Activated CD4-positive, alpha-beta T cell treated with anti-CD3 and anti-CD28 coated beads, Interleukin-2, amount 50 U/mL, for 24 hours (primary cell): Measurements from ENCODE around the gene ZNF362.

Experiments used
- DNase-seq, 2 donors: peaks; one replicate each; pipeline ENCODE4 v3.0.0-alpha.2; 2020; ENCODE audit warnings: low read depth in 1 of 2, low spot score in 1 of 2

Gene ZNF362

DNA sequence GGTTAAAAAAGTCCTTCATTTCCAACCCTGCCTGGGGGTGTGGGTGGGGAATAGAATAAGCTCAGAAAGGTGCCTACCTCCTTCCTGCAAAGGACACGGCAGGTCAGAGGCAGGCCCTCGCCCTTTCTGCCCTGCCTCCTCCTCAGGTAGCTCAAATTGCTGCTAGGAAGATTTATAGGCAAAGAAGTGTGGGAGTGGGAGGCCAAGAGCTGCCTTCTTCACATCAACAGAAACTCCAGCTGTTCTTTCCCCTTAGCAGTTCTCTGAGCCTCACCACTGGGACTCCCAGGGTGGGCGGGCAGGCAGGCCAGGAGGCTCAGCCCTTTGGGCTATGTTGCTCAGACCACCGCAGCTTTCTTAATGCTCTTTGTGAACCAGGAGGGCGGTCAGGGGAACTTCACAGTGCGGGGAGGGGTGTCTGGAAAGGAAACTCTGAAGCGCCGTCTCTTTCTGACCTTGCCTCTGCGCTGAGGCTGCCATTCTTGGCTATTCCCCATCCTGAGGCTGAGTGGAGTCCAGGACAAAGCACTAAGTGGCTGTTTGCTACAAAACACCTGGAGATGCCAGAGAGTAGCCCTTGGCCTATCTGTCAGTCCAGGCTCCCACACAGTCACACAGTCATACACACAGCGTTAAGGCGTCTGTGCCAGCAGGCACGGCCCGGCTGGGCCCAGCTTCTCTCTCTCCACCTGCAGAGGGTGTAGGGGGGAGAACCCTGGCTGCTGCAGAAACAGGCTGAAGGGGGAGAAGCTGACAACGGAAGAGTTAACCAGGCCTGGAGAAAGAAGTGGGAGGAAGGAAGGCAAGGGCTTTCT lies 67.6 kb downstream of the ZNF362 start:
- DNase-seq = no peak

DNA sequence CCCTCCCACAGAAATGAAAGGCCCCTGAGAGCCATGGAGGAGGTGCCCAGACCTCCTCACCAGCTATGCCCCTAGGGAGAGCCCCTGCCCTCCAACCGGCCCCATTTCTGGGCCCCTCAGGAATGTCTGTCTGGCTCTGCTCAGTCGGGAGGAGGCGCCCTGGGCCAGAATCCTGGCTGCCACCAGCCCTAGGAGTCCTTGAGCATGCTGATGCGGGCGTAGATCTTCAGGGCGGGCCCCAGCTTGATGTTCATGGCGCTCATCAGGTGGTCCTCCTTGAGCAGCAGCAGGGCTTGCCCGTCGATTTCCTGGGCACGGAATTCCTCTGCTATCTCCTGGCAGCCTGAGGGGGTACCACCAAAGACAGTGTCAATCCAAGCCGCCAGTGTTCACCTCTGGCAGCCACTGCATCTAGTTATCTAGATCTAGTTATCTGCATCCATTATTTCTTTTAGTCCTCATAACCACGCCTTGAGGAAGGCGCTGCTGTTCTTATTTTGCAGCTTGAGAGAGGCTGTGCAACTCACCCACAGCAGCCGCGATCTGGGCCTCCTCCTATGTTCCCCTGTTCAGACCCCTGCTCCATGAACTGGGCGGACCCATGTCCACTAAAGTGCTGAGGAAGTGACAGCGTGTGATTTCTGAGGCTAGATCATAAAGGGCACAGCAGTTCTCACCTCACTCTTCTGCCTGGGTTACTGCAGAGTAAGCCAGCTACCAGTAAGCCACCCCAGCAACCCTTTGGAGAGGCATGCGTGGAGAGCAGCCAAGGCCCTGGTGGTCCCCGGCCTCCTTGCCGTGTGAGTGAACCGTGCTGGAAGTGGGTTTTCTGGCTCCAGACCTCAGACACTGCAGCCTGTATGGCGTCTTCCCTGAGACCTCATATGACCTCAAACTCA lies 68.6 kb downstream of the ZNF362 start:
- DNase-seq = no peak

DNA sequence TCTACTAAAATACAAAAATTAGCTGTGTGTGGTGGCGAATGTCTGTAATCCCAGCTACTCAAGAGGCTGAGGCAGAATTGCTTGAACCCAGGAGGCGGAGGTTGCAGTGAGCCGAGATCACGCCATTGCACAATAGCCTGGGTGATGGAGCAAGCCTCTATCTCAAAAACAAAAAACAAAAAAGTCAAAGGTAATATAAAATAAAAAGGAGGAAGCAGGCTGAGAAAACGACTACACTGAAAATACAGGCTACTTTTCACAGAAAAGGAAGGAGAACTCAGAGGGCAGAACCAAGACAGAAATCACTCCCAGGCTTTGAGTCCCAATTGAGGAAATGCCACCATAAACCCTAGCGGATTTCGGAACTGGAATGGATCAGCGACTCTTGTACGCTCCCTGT lies 70.5 kb downstream of the ZNF362 start:
- DNase-seq = no peak

DNA sequence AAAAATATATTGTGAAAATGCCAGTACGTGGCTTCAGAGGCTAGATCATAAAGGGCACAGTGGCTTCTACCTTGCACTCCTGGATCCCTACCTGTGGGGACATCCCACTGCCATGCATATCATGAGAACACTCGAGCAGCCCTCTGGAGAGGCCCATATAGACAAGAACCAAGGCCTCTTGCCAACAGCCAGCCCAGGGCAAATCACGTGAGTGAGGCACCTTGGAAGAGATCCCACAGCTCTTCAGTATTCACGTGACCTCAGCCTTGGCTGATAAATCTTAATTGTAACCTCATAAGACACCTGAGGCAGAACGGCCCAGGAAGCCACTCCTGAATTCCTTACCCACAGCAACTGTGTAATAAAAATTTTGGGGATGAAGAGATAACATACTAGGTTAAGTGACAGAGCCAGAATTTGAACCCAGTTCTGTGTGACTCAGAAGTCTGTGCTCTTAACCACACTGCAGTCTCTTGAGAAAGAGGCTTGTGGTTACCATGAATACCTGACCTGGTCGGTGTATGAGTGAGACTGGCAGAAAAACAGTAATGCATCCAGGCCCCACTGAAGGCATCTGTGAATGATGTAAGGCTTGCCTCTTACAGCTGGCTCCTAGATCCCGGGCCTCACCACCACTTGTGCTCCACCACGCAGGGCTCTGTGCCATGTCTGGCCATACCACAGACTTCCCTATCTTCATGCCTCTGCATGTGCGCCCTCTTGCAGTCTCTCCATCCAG lies 71.5 kb downstream of the ZNF362 start:
- no peak for DNase-seq

DNA sequence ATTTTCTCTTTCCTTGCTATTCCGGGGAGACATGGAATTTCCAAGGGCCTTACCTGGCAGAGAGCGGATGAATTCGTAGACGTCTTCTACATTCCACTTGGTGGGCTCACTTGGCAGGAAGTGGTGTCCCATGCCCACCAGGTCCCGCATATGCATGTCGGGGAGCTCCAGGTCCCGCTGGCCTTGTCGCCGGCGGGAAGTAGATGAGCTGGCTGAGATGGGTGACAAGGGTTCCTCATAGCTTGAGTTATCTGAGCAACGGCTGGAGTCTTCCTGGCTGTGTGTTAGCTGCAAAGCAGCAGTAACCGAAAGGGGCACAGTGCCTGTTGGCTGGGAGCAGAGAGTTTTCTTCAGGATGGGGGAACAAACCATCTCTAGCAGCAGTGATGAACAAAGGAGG lies 72.5 kb downstream of the ZNF362 start:
- no peak for DNase-seq

DNA sequence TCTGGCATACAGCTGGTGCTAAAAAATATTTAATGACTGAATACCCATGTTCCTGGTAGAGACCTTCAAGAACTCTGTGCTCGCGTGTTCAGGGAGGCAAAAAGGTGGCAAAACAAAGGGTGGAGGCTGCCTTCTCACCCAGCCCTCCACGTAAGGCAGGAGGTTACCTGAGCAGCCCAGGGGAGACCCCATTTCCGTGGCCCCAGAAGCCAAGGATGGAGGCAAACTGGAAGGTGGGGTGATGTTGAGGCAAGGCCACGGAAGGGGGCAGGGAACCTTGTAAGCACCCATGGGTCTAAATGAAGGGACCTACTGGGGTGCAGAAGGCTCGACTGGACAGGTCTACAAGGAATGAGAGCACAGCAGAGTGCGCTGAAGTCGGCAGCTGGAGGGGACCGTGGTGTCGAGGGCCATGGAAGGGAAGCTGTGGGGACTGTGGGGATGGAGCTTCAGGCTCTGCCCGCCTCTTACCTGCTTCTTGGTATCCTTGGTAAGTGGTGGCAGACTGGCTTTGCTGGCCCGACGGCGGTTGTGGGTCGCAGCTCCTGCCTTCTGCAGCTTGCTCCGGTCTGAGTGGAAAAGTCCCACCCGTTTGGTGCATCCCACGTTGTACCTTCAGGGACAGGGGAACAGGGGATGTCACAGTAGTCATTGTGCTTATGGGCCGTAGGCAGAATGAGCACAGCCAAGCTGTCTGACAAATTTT lies 73.5 kb downstream of the ZNF362 start:
- DNase-seq = no peak

DNA sequence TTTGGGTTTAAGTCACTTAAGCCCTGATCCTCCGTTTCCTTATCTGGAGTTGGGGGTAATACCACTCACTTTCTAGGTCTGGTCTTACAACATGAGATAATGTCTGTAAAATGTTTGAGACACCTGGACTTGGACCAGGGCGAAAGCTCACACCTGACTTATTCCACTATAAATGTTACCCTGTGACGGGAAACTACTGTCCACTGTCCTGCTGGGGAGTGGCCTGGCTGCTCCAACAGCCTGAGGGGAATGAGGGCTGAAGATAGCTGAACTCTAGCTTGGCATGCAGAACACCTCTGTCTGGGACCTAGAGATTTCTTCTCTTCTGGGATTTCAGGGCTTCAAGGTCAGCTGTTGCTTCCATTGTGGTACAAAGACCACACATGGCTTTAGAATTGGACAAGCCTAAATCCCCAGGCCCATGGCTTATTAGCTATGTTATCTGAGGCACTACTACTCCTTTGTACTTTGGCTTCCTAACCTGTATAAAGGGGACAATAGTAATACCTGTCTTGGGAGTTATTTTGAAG lies 74.1 kb downstream of the ZNF362 start:
- DNase-seq = no peak

DNA sequence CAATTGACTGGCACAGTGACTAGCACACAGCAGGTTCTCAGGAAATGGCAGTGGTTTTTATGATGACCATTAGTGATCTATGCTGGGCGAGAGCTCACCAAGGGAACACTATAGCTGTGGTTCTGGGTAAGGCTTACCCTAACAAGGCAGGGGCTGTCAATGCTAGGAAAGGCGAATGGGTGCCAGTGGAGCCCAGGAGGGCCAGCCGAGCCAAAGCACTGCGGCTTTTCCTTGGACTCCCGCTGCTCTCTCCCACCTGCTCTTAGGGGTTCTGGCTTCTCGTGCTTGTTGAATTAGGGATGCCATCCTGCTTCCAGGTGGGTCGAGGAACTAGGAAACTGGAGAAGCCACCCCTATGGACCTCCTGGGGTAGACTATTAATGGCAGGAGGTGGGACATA lies 74.6 kb downstream of the ZNF362 start:
- no peak for DNase-seq

DNA sequence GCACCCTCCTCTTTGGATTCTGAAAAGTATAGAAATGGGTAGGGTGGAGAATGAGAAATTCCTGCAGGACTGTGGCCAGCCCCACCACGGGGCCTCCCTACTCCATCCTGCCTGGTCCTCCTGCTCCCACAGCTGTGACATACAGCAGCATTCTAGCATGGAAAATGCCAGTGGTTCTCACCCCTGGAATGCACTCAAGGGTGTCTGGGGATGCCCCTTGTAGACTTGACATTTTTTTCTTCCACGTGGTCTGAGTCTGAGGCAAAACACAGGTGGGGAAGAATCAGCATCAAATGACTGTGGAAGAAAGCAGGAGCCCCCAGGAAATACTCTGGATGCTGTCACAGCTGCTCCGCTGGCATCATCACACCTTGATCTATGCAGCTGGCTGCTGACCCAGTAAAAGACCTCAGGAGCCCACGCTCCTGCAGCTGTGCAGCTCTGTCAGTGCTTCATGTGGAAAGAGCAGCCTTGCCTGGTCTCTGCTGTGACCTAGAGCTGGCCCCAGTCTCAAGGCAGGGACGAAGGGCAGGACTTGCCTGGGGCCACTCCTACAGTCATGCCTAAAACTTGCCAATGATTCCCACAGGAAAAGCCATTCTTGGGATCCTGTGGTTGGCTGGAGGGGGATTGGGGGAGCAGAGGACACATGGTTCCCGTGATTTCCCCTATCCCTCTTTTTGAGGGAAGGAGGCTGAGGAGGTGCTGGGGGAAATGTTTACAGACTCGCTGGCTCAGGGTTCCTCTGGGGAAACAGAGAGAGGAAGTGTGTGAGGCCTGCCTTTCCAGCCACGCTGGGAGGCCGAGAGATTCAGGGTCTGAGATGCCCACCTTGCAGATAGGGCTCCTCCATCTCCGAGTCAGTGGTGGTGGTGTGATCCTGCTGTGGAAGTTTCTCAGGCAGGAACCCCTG lies 75.4 kb downstream of the ZNF362 start:
- no peak for DNase-seq

DNA sequence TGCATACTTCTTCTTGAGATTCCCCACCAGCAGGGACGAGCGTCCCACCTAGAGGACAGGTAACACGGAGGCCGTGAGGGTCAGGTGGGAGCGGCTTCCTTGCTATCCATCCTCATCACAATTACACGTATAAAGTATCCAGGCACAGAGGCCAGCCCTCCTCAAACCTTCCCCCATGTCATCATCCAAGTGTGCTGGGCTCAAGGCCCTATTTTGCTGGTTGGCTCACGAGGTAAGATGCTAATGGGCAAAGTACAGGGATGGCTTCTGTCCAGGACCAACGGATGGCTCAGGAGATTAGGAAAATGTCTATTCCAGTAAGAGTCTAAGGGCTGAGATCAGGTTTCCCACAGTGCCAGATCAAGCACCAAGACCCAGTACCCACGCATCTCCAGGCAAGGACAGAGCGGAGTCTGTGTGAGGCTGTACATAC lies 76.1 kb downstream of the ZNF362 start:
- DNase-seq = no peak

DNA sequence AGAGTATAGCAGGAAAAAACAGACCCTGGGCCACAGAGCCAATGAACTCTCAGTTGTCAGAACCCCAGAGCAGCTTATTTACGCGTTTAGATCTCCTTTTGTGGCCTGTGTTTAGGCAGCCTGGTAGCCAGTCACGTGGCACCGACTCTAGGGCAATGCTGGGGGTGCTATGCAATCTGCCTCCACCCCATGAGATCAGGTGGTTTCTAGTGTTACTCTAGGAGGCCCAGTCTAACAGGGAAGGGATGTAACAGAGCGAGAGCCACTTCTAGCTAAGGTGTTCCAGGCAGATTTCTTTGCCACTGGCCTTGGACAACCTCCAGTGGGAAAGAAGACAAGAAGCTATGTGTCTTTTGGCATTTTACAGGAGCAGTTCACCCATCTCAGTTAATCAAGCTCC lies 76.6 kb downstream of the ZNF362 start:
- no peak for DNase-seq

DNA sequence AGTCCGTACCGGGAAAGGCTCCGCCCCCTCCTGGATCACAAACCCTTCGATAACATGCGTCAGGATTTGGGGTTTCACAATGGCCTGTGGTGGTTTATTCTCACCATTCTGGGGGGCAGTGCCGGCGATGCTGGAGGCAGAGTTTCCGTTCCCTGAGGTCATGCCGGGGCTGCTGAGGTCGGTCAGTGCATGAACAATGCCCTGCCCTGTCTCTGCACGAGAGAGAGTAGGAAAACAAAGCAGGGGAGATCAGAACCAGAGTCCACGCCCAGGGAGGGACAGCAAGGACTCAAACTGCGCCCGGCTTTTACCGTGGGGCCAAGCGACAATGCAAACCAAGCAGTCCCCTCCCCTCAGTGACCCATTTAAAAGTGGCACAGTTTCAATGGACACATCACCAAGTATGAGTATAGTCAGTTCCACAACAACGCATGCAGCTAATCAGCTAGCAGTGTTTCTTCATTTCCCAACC lies 77.8 kb downstream of the ZNF362 start:
- no peak for DNase-seq

DNA sequence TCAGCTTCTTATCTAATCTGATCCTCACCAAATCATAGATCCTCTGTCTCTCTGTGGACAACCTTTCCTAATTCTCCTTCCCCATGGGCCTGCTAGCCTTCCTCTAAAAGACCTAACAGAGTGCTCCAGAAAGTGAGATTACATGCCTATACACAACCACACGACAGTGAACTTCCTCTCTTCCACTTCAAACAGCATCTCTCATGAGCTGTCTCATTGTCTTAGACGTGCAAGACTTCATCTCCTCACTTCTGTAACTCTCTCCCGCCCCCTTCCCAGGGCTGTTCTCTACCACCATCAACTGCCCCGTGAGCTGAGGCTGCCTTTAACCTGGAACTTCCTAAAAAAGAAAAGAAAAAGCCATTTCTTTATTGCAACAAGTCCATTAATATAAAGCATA lies 78.7 kb downstream of the ZNF362 start:
- no peak for DNase-seq

DNA sequence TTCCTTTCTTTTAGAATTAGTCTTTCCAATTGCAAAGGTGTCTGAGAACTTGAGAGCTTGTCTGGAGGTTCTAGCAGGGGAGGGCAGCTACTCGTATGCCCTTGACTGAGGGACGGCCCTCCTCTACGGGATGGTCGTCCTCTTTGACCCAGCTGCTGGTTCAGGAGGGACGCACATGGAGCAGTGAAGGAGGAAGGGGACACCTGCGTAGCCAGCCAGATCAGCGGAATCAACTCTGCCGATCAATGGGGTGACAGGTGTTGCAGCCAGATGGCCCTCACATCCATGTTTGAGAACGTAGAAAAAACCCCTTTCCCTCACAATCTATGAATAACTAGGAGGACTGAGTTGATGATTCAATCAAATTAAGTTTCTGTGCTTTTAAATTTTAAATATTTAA lies 80.3 kb downstream of the ZNF362 start:
- DNase-seq = no peak

DNA sequence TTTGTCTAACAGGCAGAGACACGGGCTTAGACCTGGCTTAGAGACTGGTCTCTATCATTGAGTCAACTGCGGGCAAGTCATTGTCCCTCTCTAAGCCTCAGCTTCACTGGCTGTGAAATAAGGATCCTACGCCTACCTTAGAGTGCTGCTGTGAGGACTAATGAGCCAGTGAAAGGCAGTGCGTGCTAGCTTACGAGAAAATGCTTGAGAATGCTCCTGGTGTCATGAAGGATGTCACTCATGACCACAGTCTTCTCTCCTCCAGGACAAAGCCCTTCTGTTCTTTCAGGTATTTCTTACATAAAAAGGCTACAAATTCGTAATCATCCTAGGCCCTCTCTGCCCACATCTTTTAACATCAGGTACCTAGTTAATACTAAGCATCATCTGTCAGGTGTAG lies 81.1 kb downstream of the ZNF362 start:
- no peak for DNase-seq

DNA sequence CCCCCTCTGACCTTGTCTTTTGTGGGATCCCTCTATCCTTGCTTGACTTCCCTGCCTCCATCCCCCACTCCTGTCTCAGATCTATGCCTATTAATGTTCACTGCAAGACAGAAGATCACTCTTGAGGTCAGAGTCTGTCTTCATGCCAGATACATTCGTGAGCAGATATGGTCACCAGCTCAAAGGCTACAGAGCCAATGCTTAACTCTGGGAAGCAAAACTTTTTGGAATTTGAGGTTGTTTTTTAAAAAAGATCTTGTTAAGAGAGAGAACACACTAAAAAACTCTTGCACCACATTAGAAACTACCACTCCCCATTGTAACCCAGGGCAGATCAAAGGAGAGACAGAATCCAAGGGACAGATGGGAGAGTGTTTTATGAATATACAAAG lies 81.8 kb downstream of the ZNF362 start:
- DNase-seq = no peak

DNA sequence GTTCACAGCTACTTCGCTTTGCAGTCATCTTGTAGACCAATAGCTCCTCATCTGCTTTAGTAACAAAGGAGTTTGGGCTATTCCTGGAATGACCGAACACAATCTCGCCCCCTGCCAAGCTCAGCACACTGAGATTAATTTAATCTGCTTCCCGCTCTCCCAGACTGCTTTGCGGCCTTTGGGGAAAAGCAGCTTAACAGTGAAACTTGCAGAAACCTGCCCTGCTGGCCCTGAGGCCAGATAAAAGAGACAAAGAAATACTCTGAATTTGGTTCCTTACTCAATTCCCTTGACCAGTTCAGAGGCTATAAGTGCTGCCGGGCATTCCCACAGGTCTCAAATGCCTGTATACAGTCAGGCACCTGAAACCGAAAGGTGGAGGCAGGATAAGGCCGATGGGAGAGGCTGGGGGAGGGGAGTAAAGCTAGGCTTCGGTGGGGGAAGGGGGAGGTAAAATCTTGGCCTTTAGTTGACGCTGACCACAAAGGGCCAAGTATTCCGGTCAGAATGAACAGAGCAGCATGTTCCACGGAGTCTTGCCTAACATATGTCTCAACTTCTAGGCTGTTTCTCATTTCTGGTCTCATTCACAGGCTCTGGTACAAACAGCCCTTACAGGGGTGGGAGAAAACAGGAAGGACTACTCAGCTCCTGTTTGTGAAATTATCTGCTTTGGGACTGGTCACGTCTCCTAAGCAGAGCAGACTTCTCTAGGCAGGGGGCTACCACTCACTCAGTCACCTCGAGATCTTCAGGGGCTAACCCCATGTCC lies 82.3 kb downstream of the ZNF362 start:
- no peak for DNase-seq

DNA sequence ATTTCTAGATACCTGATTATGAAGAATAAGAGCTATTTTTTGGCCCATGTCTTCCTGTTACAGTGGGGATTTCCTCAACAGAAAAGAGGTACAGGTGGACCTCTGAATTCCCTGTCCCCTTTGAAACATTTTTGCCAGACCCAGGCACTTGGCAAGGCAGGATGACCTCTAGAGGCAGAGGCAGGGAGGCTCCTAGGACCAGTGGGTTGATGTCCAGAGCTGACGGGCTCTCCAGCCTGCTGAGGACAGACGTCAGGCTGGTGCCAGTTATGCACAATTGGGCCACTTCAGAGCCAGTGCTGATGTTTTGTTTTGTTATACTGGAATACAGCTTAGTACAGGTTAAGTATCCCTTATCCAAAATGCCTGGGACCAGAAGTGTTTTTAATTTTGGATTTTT lies 83.1 kb downstream of the ZNF362 start:
- no peak for DNase-seq

DNA sequence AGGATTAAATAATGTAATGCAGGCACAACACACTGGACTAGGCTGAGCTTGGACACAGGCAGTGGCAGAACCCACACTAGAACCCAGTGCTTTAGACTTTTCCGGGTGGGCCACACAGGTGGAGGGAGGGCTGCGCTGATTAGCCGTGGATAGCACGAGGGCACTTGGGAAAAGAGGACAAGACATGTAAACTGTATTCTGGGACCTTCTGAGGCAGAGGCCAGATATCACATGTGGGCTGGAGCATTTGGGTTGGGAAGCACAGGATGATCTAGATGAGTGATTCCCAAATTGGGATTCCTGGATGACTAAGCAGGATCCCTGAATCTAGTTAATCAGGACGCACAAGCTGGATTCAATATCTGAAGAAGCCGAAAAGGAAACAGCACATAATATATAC lies 84.9 kb downstream of the ZNF362 start:
- DNase-seq = no peak
